ENCODE measurements around the gene GRM3.

Gene GRM3

DNA sequence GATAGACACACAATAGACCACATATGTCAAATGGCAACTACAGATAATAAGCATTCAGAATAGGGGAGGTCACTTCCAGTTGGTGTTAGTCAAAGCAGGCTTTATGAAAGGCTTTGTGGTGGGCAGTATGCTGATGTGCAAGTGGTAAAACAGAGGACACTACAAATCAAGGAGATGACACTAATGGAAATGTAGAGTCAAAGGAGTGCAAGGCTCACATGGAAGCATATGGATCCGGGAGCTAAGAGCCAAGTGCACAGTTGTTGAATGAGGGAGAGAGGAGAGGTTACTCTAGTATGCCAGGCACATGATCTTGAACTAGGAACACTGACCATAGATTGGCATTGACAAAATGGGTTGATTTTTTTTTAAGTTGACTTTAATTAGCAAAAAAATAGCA is 62.7 kb downstream of the GRM3 start:
- DNase-seq: no peak

DNA sequence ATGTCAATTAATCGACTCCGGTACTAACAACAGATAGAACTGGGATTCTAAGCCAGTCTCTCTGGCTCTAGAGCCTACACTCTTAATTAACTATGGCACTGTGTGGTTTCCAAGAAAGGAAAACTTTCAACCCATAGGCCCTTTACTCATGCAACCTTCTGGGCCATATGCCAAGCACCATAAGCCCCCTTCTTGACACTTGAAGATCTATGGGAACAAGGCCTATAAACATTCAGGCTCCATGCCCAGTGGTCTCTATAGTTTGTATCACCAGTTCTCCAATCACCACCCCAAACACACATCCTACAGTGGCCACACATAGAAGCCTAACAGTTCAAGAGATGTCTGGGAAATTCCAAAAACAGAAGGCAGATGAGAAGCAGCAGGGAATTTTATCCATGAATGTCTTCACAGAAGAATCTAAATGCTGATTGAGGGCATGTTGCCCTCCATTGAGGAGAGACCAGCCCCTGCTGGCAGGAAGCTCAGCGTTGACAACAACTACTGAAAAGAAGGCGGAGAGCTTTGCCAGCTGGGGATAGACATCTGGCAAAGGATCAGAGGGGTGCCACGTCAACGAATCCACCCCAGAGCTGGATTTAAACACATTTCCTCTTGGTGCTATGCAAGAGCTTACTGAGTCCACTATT is 64.4 kb downstream of the GRM3 start:
- no peak for DNase-seq

DNA sequence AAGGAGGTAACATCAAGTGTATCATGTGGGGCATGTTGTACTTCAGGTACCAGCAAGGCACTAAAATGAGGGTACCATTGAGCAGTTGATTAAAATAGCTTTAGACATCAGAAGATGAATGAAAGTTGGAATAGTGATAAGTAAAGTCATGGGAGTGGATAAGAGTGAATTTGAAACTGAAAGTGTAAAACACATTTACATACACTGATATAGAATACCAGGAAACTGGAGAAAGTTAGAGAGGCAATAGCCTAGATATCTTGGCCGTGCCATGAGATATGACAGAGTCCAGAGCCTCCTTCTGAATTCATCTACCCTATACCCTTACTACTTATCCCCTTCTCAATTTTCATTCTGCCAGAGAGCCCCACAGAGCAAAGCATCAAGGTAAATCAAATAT is 76.6 kb downstream of the GRM3 start:
- DNase-seq: no peak

DNA sequence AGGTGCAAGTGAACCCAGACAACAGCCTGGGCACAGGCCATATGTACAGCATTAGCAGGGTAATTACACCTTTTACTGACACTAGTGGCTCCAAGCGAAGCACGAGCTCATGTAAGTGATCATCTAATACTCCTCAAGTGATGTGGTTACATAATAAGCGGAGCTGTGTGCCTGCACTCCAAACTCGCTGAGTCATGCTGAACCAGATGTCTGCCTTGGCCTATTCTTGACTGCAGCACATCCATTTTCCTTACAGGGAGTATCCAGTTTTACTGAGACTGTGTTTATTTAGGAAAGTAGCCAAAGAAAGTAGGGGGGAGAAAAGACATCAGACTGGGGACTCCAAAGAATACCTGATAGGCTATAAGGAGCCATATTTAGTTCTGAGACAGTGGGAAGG is 90.1 kb downstream of the GRM3 start:
- peak; percentile 1 for DNase-seq

DNA sequence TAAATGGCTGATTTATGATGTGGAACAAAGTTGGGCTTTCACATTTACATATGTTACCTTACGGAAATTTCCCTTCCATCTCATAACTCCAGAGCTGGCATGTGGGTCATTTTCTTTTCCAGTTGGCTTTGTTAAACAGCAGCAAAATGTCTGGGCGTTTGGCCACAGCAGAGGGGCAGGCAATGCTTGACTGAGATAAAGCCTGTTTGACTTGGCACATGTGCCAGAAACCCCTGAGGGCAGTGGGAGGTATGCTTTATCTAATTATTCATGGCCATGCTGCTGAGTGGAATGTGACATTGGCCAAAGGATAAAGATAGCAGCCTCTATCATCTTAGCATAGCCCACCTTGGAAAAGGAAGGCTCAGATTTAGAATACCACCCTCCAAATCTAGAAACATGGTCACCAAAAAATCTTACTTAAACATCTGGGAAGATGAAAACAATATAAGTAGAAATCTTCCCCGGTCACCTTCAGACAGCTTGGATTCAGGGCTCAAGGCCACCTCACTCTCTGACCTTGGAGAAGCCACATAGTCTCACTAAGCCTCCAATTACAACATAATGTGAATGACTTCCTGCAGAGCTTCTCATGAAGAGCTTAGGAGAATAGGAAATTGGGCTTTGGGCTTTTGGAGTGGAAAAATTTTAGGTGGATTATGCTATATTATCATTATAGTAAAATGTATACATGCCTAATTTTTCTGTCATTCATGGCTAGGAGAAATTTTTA is 101.5 kb downstream of the GRM3 start:
- DNase-seq: no peak

DNA sequence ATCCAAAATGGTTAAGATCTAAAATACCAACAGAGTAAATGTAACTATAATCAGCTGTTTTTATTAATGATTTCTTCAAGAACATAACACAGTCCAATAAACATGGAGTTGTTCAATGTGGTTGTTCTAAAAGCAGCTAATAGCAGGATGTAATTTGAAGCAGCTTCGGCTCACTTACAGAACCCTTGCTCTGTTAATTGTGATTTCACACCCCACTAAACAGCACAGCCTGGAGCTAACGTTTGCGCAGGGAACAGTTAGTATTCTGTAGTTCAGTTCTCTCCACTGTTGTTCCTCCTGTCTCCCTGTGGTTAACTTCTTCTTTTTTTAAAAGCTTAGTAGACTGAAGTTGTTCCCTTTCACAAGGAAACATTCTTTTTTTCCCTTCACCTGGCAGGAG is 104.0 kb downstream of the GRM3 start:
- no peak for DNase-seq

DNA sequence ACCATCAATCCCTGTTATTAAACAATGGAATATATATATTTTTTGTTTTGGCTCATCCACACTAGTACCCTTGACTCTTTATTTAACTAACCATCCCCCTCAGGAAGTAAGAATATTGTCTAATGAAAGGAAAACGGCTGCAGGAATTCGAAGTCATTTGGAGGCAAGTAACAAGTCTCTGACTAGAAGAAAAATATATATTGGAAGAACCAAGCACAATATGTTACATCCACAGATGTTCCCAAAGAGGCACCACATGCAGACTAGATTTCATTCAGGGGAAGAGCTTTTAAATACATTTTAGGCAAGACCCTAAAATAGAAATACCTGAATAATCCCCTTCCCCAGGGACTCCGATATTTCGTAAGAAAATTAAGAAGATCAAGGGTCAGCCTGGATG is 104.5 kb downstream of the GRM3 start:
- no peak for DNase-seq

DNA sequence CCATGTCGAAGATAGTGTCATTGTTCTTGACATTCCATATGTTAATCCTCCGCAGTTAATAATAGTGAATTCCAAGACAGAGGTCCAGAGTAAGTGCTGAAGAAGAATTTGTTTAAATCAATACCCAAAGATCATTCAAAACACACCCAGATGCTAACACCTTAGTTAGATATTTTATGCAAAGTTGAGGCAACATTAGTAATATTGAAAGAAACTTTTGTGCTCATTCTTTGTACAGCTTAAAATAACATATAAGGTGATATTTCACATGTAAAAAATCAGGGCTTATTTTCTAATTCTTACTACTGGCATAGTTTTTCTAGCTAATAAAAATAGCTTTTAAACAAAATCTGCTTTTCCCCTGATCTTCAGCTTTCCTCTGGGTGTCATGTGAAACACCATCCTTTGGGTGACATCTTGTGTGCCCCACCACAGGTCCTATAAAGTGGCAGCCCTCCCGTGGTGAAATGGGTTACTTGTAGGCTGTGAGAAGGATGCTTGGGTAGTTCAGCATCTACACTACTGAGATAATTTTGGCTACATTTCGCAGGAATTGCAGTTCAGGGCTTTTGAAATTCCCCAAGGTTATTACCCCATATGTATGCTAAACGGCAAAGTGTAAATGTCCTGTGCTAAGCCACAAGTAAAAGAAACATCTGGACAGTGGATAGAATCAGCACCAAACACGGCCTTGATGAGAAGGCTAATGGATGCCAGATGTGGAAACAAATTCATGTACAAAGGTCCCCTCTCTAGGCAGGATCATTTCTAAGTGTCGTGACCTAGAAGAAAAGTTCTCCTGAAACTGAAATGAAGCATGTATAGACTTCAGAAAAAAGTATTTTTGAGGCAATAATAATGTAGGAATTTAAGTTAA is 105.4 kb downstream of the GRM3 start:
- no peak for DNase-seq

DNA sequence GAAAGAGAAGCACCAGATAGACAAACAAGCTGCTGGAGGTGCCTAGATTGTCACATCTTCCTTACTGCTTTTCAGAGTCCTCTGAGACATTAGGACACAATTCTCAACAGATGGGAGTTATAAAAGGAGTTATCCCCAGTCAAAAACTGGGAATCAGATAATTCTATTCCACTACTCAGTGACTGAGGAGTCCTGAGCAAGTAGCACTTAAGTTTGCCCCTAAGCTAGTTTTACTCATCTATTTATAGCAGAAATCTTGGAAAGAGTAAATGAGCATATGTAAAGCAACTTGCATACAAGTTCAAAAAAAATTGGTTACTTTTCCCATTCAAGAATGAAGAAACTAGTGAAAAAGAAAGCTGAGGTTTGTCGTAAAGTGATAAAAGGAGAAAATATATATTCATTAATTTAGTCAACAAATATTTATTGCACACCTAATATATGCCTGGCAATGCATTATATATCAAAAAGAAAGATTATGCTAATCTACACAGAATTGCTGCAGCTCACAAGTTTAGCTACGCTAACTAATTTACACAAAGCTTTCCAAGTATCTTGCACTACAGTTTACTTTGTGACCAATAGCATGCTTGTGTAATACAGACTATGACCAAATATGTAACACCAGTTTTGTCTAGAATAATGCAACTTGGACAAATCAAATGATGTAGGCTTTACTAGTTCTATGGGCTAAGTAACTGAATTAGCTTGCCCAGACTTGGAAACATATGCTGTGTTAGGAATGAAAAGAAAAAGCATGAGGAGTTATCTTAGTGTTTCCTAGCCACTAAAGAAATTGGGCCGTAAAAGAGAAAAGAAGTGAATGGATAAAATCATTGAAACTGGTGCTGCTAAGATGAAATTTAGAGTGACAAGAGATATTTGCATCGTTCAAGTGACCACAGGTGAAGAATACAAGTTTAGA is 106.3 kb downstream of the GRM3 start:
- no peak for DNase-seq

DNA sequence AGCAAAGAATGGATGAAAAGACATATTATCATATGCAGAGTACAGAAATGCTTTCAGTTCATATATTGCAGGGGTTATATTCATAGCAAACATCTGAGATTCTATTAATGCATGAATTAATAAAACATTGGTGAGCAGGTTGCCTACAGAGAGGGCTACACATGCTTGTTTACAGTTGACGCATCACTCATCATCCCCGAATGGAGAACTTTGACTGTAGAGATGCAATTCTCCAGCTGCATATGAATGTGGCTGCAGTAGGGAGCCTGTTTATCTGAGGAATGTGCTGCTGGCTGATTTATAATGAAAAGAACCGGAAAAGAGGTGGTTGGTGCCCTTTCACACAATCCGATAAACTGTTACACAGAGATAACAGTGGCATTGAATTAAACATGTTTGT is 116.5 kb downstream of the GRM3 start:
- no peak for DNase-seq

DNA sequence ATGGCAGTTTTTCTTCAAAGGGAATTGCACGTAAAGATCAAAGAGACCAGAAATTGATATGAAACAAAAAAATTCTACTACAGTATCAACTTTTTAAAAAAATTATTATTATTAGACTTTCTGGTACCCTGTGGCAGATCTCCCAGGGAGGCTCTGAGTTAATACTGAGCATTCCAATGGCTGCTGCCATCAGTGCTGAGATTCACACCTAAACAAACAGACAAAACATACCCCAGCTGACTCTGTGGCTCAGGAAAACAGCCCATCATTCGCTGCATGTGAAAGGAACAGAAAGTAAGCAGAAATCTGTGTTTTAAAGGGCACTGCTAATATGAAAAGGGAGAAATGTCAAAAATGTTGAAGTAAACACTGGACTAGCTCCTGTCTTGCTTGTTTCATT is 118.4 kb downstream of the GRM3 start:
- no peak for DNase-seq

DNA sequence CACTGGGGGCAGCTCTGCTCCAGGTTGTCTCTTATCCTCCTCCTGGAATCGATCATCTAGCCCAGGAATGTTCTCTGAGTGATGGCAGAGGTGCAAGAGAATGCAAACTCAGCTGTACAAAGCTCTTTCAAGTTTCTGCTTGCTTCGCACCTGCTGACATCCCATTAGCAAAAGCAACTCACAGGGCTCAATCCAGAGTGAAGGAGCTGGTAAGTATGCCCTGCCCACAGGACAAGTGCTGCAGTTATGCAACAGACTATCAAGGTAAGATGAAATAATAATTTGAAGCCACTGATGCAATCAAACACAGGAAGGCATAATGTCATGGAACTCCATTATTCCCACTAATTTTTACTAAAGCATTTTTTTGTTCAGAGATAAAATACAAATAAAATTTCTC is 122.2 kb downstream of the GRM3 start:
- DNase-seq: no peak

DNA sequence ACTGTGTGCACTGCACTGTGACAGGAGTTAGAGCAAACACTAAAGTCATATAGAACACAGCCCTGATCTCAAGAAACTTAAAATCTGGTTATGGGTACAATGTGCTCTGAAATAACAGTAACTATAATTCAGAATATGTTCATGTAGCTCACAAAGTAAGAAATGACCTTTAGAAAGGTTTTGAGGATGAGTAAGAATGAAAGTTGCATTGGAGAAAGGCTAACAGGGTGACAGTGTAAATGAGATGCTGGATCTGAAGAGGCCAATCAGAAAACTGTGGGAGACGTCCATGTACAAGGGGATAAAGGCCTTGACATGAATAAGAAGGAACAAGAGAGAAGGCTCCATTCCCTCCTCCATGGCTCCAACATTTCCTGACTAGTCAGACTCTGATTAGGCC is 124.7 kb downstream of the GRM3 start:
- DNase-seq: no peak

DNA sequence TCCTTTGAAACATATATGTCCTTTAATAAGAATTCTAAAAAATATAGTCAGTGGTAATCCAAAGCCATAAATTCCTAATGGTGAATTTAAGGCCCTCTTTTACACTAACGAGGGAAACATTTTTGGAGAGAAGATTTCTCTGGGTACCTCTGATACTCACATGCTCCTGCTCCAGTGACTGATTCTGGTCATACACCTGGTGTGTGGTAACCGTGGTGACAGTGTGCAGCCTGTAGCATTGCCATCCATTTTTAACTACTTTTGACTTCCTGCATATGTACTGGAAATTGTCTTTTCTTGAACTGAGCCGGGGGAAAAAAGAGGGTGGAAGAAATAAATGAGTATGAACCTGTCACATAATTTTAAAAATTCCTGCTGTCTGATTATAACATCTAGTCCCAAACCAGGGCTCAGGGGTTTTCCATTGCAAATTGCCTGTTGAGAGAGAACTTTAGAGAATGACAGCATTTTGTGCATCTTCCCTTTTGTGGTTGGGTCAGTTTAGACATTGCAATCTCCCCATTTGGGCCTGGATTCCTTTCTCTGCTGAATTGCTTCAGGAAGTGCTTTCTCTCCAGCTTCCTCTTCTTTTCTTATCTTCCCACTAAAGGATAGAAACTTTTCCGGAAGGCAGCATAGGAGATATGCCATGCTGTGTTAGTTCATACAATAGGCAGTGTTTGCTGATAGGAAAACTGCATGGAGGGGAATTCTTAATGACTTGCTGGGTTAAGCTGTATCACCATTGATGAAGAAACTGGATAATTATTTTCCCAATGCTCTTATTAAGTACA is 125.5 kb downstream of the GRM3 start:
- DNase-seq: no peak

DNA sequence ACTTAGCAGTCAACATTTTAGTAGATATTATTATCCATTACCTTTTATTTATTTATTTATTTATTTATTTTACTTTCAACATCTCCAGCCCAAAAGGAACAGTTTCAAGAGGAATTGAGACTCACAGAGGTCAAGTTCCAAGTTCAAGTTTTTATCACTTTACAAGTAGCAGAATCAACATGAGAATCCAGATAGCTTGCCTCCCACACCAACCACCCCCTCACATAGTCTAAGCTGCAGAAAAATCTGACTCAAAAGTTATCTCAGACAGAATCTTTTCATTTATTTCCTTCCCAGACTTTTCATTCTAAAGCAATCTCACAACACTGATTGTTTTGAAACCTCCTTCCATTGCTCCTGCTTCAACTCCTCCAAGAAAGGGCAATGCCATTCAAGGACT is 129.6 kb downstream of the GRM3 start:
- DNase-seq: no peak

DNA sequence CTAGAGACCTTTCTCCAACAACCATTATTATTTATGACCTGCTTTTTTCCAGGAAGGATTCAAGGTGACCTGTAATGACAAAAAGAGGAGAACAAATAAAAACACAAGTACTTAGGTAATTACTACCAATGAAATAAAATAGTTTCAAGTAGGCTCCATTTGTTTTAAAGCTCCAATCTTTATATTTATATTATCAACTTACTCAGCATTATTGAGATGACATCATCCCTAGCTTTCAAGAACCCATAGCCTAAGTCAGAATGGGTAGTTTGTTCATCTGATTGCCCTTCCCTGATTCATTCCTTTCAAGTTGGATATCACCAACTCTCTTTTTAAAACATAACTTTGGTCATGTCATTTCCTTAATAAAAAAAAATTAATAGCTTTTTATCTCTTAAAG is 131.5 kb downstream of the GRM3 start:
- no peak for DNase-seq

DNA sequence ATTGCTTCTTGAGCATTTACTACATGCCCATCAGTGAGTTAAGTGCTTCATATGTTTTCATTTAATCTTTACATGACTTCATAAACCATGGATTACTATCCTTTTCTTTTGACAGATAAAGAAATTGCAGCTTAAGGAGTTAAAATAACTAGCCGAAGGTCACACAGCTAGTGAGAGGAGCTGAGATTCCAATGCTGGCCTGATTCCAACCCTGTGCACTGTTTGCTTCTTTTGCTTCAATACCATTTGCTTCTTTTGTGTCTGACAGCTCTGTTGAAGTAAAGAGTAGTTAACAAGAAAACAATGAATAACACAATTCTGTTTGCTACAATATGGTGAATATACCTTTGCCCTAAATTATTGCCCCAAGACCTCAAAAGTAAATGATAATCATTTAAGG is 132.4 kb downstream of the GRM3 start:
- no peak for DNase-seq

DNA sequence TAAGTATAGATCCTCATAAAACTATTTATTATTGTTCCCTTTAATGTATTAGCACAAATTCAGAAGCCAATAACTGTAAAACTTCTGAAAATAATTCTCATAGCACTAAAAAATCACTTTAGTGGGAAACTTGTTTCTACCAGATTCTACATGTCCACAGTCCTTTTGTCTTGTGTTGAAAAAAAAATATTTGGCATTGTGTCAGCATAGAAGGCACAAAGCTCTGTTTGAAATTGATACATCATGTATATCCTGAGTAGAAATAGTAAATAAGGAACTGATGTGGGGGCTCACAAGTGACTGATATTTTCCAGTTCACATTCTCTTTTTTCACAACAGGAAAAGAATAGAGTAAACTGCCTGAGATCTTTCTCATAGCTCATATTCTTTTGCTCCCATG is 134.6 kb downstream of the GRM3 start:
- no peak for DNase-seq

DNA sequence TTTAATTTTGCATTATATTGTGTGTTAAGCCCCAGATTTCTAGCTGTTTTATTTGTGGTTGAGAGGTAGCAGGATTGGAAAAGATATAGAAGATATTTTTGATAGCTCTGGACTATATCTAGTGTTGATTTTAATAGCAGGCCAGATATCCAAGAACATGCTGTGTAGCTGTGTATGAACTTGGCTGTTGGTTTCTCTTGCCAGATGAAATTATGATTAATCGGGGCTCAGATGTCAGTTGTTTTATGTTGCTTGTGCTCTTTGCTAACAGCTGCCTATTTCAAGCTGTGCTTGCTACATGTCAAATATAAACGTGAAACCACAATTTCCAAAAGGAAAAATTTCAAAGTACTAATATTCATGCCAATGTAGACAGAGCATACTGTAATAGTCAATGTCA is 141.1 kb downstream of the GRM3 start:
- DNase-seq: no peak

DNA sequence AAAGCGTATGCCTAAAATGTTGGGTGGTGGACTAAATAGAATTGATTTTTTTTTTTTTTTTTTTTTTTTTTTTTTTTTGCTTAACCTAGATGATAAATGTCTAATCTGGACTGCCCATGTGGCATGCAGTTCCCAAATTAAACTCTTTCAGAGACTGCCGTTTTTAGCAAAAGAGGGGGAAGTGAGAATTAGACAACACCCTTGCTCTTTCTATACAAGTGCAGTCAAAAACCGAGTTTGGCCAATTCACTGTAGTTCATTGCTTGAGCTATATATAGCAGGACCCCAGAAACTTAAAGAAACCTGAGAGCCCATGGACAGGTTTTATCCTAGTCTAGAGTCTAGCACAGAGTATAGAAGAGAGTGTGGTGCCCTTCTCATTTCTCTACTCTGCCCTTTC is 141.9 kb downstream of the GRM3 start:
- no peak for DNase-seq

DNA sequence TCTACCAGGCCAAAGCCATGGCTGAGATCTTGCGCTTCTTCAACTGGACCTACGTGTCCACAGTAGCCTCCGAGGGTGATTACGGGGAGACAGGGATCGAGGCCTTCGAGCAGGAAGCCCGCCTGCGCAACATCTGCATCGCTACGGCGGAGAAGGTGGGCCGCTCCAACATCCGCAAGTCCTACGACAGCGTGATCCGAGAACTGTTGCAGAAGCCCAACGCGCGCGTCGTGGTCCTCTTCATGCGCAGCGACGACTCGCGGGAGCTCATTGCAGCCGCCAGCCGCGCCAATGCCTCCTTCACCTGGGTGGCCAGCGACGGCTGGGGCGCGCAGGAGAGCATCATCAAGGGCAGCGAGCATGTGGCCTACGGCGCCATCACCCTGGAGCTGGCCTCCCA is 142.7 kb downstream of the GRM3 start:
- DNase-seq: no peak

DNA sequence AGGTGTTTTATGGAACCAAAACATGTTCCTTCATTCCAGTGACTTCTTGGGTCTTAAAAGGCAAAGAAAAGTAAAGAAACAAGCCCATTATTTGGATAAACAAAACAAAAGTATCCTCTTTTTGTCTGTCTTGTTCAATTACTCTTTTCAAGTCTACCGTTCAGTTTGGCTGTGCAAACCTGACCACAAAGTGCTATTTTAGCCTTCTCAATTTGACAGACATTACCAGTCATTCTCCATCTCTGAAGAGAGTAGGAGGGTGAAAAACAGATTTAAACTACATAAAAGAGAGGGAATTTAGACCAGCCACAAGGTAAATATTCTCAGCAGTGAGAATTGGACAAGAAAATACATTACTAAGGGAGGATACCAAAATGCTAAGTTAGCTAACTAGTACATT is 145.2 kb downstream of the GRM3 start:
- DNase-seq: no peak

Data from fibroblast of skin of scalp (primary cell).